Liver (tissue), 9 donors: Measurements from ENCODE around the gene ENG. TPM values are rescaled to one million over a fixed set of nuclear protein-coding genes. Genes with fewer than 3 reads are reported as not detected.

ENCODE experiments used
- DNase-seq: peaks from one replicate; pipeline ENCODE4 v3.0.0-alpha.2; 2017; ENCODE audit warnings: low spot score
- H3K27ac ChIP-seq, 2 donors: one replicate each; pipeline ENCODE4 v1.7.0; 2013; ENCODE audit warnings: inconsistent platforms in 2 of 2, low read length in 2 of 2, control low read depth in 1 of 2, low read depth in 1 of 2, mild to moderate bottlenecking in 1 of 2
- H3K27me3 ChIP-seq, 4 donors: one replicate each; pipeline versions ENCODE4 v1.6.1 to v1.7.0; 2013; ENCODE audit warnings: low read length in 3 of 4, inconsistent platforms in 1 of 4, mild to moderate bottlenecking in 1 of 4, moderate library complexity in 1 of 4; ENCODE audit not compliant: control insufficient read depth in 4 of 4, insufficient read depth in 4 of 4
- H3K36me3 ChIP-seq, 4 donors: one replicate each; pipeline versions ENCODE4 v1.6.1 to v1.7.0; 2013; ENCODE audit warnings: low read length in 3 of 4, mild to moderate bottlenecking in 3 of 4, low read depth in 1 of 4, moderate library complexity in 1 of 4; ENCODE audit not compliant: control insufficient read depth in 4 of 4, insufficient read depth in 3 of 4
- H3K4me1 ChIP-seq, 4 donors: one replicate each; pipeline versions ENCODE4 v1.6.1 to v1.7.0; 2013; ENCODE audit warnings: low read length in 3 of 4, mild to moderate bottlenecking in 3 of 4, moderate library complexity in 1 of 4; ENCODE audit not compliant: control insufficient read depth in 4 of 4, insufficient read depth in 4 of 4
- H3K4me3 ChIP-seq, 3 donors: one replicate each; pipeline versions ENCODE4 v1.6.1 to v1.7.0; 2013; ENCODE audit warnings: low read length in 3 of 3, control low read depth in 1 of 3, low read depth in 1 of 3, mild to moderate bottlenecking in 1 of 3
- H3K9ac ChIP-seq, 2 donors: one replicate each; pipeline ENCODE4 v1.7.0; 2013; ENCODE audit warnings: low read length in 2 of 2, mild to moderate bottlenecking in 2 of 2, moderate library complexity in 2 of 2, control low read depth in 1 of 2, low read depth in 1 of 2
- H3K9me3 ChIP-seq, 4 donors: one replicate each; pipeline versions ENCODE4 v1.6.1 to v1.7.0; 2013; ENCODE audit warnings: low read length in 3 of 4; ENCODE audit not compliant: control insufficient read depth in 4 of 4
- ATF3 ChIP-seq: IDR thresholded peaks from 2 replicates; pipeline ENCODE4 v1.6.1; 2016; ENCODE audit warnings: antibody characterized with exemption
- EGR1 ChIP-seq, 2 donors: IDR thresholded peaks; 2 replicates each; pipeline ENCODE4 v1.6.1; 2016 to 2018; ENCODE audit warnings: antibody characterized with exemption in 2 of 2, low read depth in 2 of 2
- FOXA1 ChIP-seq: IDR thresholded peaks from 2 replicates; pipeline ENCODE4 v1.6.1; 2016; ENCODE audit warnings: antibody characterized with exemption
- FOXA2 ChIP-seq: IDR thresholded peaks from 2 replicates; pipeline ENCODE4 v1.6.1; 2016; ENCODE audit warnings: antibody characterized with exemption
- GABPA ChIP-seq, 2 donors: IDR thresholded peaks in 1 of 2; conservative IDR thresholded peaks in 1 of 2; 2 replicates each; pipeline ENCODE4 v1.6.1; 2016; ENCODE audit warnings: antibody characterized with exemption in 2 of 2, mild to moderate bottlenecking in 1 of 2, moderate library complexity in 1 of 2
- HNF4A ChIP-seq, 2 donors: conservative IDR thresholded peaks; 2 replicates each; pipeline ENCODE4 v1.6.1; 2016; ENCODE audit warnings: antibody characterized with exemption in 2 of 2, mild to moderate bottlenecking in 2 of 2
- HNF4G ChIP-seq: IDR thresholded peaks from 2 replicates; pipeline ENCODE4 v1.6.1; 2016; ENCODE audit warnings: antibody characterized with exemption
- JUND ChIP-seq, 2 donors: IDR thresholded peaks; 2 replicates each; pipeline ENCODE4 v1.6.1; 2016; ENCODE audit warnings: antibody characterized with exemption in 2 of 2
- MAX ChIP-seq: IDR thresholded peaks from 2 replicates; pipeline ENCODE4 v1.6.1; 2016; ENCODE audit warnings: antibody characterized with exemption
- NR2F2 ChIP-seq: IDR thresholded peaks from 2 replicates; pipeline ENCODE4 v1.6.1; 2016; ENCODE audit warnings: antibody characterized with exemption
- RAD21 ChIP-seq, 2 donors: IDR thresholded peaks; 2 replicates each; pipeline ENCODE4 v1.6.1; 2016; ENCODE audit warnings: antibody characterized with exemption in 2 of 2, mild to moderate bottlenecking in 2 of 2
- REST ChIP-seq: IDR thresholded peaks from 2 replicates; pipeline ENCODE4 v1.6.1; 2016; ENCODE audit warnings: antibody characterized with exemption, mild to moderate bottlenecking
- RXRA ChIP-seq, 2 donors: IDR thresholded peaks; 2 replicates each; pipeline ENCODE4 v1.6.1; 2017 to 2018; ENCODE audit warnings: antibody characterized with exemption in 2 of 2, mild to moderate bottlenecking in 1 of 2
- SP1 ChIP-seq: IDR thresholded peaks from 2 replicates; pipeline ENCODE4 v1.6.1; 2018; ENCODE audit warnings: antibody characterized with exemption, mild to moderate bottlenecking
- TAF1 ChIP-seq: conservative IDR thresholded peaks from 2 replicates; pipeline ENCODE4 v1.6.1; 2016; ENCODE audit warnings: antibody characterized with exemption, mild to moderate bottlenecking
- YY1 ChIP-seq: IDR thresholded peaks from 2 replicates; pipeline ENCODE4 v1.6.1; 2016; ENCODE audit warnings: antibody characterized with exemption, mild to moderate bottlenecking
- WGBS: extraction: QIAGEN DNeasy Blood & Tissue Kit; methylation state at CpG from one replicate; pipeline ENCODE4 v1.1.7; 2013; 5-methylcytosine and 5-hydroxymethylcytosine counted together
- polyA plus RNA-seq, 2 donors: library from polyadenylated mRNA; stranded (reverse) in 1 of 2; unstranded in 1 of 2; fragments of 200-250 nt in 1 of 2; fragments of >200 nt in 1 of 2; fragmentation: Nextera tagmentation in 1 of 2; extraction: Ambion mirVana in 1 of 2; gene quantifications; one replicate each; pipeline versions ENCODE4 v1.2.1 to v1.2.3, GENCODE V29; 2013 to 2015
- total RNA-seq, 2 donors: library from RNA; depleted of rRNA; stranded (reverse); fragments of >200 nt; gene quantifications; one replicate each; pipeline ENCODE4 v1.2.3, GENCODE V29; 2014
- TF ChIP-seq, protein P1 (sequence below): IDR thresholded peaks from 2 replicates; pipeline ENCODE4 v1.6.1; 2016; ENCODE audit warnings: antibody characterized with exemption
- TF ChIP-seq, protein P2 (sequence below): fragments of 150-350 bp; IDR thresholded peaks from 2 replicates; pipeline ENCODE4 v1.5.1; 2017; ENCODE audit warnings: improper control_type of control experiment, low read depth, low read length; ENCODE audit not compliant: missing input control
- donor health status: healthy.
- donor health status: healthy.
- donor health status: healthy.
- donor health status: healthy.
- donor health status: healthy.

The ENG gene
- total and polyA plus RNA-seq, 4 donors = 12.8 to 91.3 (median 24.2) TPM

GRCh38 chr9:127779136-127779981 is 75.1 kb downstream of the ENG start (continued):
- TF ChIP-seq REST = no peak
- TF ChIP-seq MAX = no peak
- TF ChIP-seq TAF1 = no peak
- TF ChIP-seq EGR1 (IDR thresholded peaks at IDR 0.05; ENCODE audit: low read depth in 2 of 2) = no peak
- no peak for TF ChIP-seq JUND (IDR thresholded peaks at IDR 0.05)
- no peak for TF ChIP-seq NR2F2
- TF ChIP-seq SP1 = no peak
- TF ChIP-seq HNF4G = no peak

GRCh38 chr9:127778280-127779135 is 76.0 kb downstream of the ENG start, which contains the start of gene SH2D3C:
TSS of gene SH2D3C (minus strand) at chr9:127778666. CDS start at chr9:127778627, 39 bp downstream.
- TF ChIP-seq RXRA (IDR thresholded peaks at IDR 0.05) = no peak
- TF ChIP-seq FOXA2 = no peak
- TF ChIP-seq REST = no peak
- TF ChIP-seq SP1 = no peak
- TF ChIP-seq, protein P1, sequence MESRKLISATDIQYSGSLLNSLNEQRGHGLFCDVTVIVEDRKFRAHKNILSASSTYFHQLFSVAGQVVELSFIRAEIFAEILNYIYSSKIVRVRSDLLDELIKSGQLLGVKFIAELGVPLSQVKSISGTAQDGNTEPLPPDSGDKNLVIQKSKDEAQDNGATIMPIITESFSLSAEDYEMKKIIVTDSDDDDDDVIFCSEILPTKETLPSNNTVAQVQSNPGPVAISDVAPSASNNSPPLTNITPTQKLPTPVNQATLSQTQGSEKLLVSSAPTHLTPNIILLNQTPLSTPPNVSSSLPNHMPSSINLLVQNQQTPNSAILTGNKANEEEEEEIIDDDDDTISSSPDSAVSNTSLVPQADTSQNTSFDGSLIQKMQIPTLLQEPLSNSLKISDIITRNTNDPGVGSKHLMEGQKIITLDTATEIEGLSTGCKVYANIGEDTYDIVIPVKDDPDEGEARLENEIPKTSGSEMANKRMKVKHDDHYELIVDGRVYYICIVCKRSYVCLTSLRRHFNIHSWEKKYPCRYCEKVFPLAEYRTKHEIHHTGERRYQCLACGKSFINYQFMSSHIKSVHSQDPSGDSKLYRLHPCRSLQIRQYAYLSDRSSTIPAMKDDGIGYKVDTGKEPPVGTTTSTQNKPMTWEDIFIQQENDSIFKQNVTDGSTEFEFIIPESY = no peak
- TF ChIP-seq RAD21 (IDR thresholded peaks at IDR 0.05) = no peak
- no peak for TF ChIP-seq EGR1 (IDR thresholded peaks at IDR 0.05; ENCODE audit: low read depth in 2 of 2)
- TF ChIP-seq JUND (IDR thresholded peaks at IDR 0.05) = no peak
- TF ChIP-seq FOXA1 = no peak
- TF ChIP-seq YY1 = no peak
- TF ChIP-seq TAF1 = no peak
- no peak for TF ChIP-seq MAX
- TF ChIP-seq HNF4A (conservative IDR thresholded peaks at IDR 0.05) = no peak
- no peak for TF ChIP-seq HNF4G
- no peak for TF ChIP-seq ATF3
- TF ChIP-seq NR2F2 = no peak
- TF ChIP-seq GABPA (IDR thresholded peaks at IDR 0.05 in 1 of 2, conservative IDR thresholded peaks at IDR 0.05 in 1 of 2) = no peak
- TF ChIP-seq, protein P2, sequence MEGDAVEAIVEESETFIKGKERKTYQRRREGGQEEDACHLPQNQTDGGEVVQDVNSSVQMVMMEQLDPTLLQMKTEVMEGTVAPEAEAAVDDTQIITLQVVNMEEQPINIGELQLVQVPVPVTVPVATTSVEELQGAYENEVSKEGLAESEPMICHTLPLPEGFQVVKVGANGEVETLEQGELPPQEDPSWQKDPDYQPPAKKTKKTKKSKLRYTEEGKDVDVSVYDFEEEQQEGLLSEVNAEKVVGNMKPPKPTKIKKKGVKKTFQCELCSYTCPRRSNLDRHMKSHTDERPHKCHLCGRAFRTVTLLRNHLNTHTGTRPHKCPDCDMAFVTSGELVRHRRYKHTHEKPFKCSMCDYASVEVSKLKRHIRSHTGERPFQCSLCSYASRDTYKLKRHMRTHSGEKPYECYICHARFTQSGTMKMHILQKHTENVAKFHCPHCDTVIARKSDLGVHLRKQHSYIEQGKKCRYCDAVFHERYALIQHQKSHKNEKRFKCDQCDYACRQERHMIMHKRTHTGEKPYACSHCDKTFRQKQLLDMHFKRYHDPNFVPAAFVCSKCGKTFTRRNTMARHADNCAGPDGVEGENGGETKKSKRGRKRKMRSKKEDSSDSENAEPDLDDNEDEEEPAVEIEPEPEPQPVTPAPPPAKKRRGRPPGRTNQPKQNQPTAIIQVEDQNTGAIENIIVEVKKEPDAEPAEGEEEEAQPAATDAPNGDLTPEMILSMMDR = no peak
- Histone ChIP-seq H3K4me3 (peak within 1 kb of the TSS in 1 of 3 donors; percentile 18), H3K4me1 (peaks cover 0 to 4% (median 0%) of the 10 kb centered on the region in 4 donors), H3K36me3 (no peaks in the 10 kb centered on the region), H3K27me3 (no peaks in the 10 kb centered on the region), H3K9me3 (no peaks in the 10 kb centered on the region), H3K27ac (peak within 1 kb of the TSS; percentile 72 to 80), H3K9ac (peak within 1 kb of the TSS in 1 of 2 donors; percentile 45)
- WGBS = 67% methylated on average over 13 of the region's 13 CpGs
- DNase-seq = no peak
